Amygdala (tissue), 56 donors: Measurements from ENCODE around the gene TLR7.

Experiments used
- DNase-seq, 56 donors: peaks; one replicate each; lab custom pipeline; 2025; lab: John Stamatoyannopoulos, UW

Gene TLR7

GRCh38 chrX:12921886-12922598 is 55.2 kb downstream of the TLR7 start:
- no peak for DNase-seq

GRCh38 chrX:12922599-12922919 is 55.7 kb downstream of the TLR7 start:
- no peak for DNase-seq

DNA sequence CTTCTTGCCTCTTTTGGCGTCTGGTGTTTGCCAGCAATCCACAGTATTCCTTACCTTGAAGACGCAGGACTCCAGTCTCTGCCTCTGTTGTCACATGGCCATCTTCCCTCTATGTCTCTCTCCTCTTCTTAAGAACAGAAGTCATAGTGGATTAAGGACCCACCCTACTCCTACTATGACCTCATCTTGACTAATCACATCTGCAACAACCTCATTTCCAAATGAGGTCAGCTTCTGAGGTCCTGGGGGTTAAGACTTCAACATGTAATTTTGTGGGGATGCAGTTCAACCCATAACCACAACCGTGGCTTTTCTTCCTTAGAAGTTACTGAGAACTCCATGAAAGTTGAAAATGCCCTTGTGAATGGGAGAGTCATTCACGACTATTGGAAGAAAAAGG is 62.8 kb downstream of the TLR7 start:
- no peak for DNase-seq

GRCh38 chrX:12930150-12930549 is 63.3 kb downstream of the TLR7 start:
- no peak for DNase-seq

DNA sequence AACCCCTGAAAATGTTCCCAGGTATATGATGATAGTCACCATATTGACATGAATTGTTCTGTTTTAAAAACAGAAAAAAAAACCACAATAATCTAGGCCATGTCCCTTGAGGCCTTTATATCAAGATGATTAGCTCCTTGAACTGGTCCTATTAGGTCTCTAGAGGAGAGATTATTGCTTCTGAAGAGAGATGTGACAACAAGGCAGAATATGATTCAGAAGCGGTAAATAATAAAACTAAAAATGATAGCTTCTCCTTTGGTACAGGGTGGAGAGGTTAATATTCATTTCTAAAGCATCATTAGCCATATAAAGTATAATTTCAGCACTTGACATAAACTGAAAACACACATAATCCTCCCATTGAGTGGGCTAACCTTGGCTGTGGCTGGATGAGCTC is 65.4 kb downstream of the TLR7 start:
- no peak for DNase-seq

GRCh38 chrX:12934850-12935249 is 68.0 kb downstream of the TLR7 start:
- DNase-seq, result no peak

DNA sequence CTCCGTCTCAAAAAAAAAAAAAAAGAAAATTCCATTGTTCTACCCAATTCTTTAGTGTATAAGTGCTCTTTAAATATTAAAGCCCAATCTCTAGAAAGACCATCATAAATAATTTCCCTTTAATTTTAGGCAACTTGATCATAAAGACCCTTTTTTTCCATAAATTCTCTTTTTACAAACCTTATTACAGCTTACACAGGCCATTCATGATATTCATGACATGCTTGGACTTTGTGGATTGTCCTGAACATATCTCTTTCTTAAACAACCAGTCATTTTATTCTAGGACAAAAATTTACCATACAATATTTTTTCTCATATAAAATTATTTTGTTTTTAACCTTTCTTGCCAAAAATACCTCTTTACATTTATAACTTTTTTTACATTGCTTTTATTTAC is 70.1 kb downstream of the TLR7 start:
- no peak for DNase-seq
